HG02571 (cell line): ENCODE measurements around the gene CHST11.

ENCODE experiments used
- ATAC-seq: cut with Tn5 transposase; IDR thresholded peaks from one replicate; pipeline ENCODE4 v1.9.1; 2021; ENCODE audit warnings: mild to moderate bottlenecking, moderate library complexity; ENCODE audit not compliant: unreplicated experiment

Gene CHST11

GRCh38 chr12:104427547-104427938 is 29.2 kb upstream of the CHST11 start:
- ATAC-seq: no peak

GRCh38 chr12:104433061-104433460 is 23.7 kb upstream of the CHST11 start:
- ATAC-seq: no peak

GRCh38 chr12:104434129-104434528 is 22.6 kb upstream of the CHST11 start:
- no peak for ATAC-seq

- ATAC-seq: no peak
Observed at GRCh38 chr12:104435175-104435574, 21.6 kb upstream of the CHST11 start.

- ATAC-seq: no peak
Observed at GRCh38 chr12:104435765-104436164, 21.0 kb upstream of the CHST11 start.

- no peak for ATAC-seq
Observed at GRCh38 chr12:104436790-104437189, 20.0 kb upstream of the CHST11 start.

- no peak for ATAC-seq
Observed at GRCh38 chr12:104438134-104438533, 18.6 kb upstream of the CHST11 start.

- ATAC-seq: no peak
Observed at GRCh38 chr12:104439137-104439536, 17.6 kb upstream of the CHST11 start.

- no peak for ATAC-seq
Observed at GRCh38 chr12:104443008-104443407, 13.7 kb upstream of the CHST11 start.

GRCh38 chr12:104446646-104447421 is 9.9 kb upstream of the CHST11 start:
- no peak for ATAC-seq

- no peak for ATAC-seq
Observed at GRCh38 chr12:104448031-104448430, 8.7 kb upstream of the CHST11 start.

- no peak for ATAC-seq
Observed at GRCh38 chr12:104448451-104448850, 8.3 kb upstream of the CHST11 start.

GRCh38 chr12:104450700-104451099 is 6.0 kb upstream of the CHST11 start:
- no peak for ATAC-seq

- ATAC-seq: no peak
Observed at GRCh38 chr12:104452087-104452486, 4.7 kb upstream of the CHST11 start.

- ATAC-seq: no peak
Observed at GRCh38 chr12:104453133-104453532, 3.6 kb upstream of the CHST11 start.

GRCh38 chr12:104454997-104455396 is 1.8 kb upstream of the CHST11 start:
- no peak for ATAC-seq

- ATAC-seq: no peak
Observed at GRCh38 chr12:104455578-104456416, 951 bp upstream of the CHST11 start.

GRCh38 chr12:104456950-104457745 is 400 bp downstream of the CHST11 start:
- peak; percentile 27 for ATAC-seq

GRCh38 chr12:104457746-104458693 is 1.3 kb downstream of the CHST11 start:
- ATAC-seq: no peak

GRCh38 chr12:104458694-104459367 is 2.1 kb downstream of the CHST11 start:
- no peak for ATAC-seq
